ENCODE data around the gene FAM3C. TPM values are rescaled to one million over a fixed set of nuclear protein-coding genes. Genes with fewer than 3 reads are reported as not detected.

Gene FAM3C
- total RNA-seq, 1 donor from 2014 or later: 51.4 TPM

- intact Hi-C loops (cut with DNase I): no loop called here
- H3K27me3 ChIP-seq: no peaks in the 10 kb centered on the region
- no peaks in the 10 kb centered on the region for H3K9me3 ChIP-seq
- H3K4me1 ChIP-seq: no peaks in the 10 kb centered on the region
- H3K4me3 ChIP-seq: no peak overlapping the region
- no peak for TF ChIP-seq CTCF (IDR thresholded peaks at IDR 0.05)
- DNase-seq: no peak
- H3K27ac ChIP-seq: no peak overlapping the region
- ATAC-seq: no peak
- no peaks in the 10 kb centered on the region for H3K36me3 ChIP-seq
Observed at GRCh38 chr7:121305109-121305508, 91.0 kb downstream of the FAM3C start.

- H3K36me3 ChIP-seq: no peaks in the 10 kb centered on the region
- no peak for DNase-seq
- H3K4me3 ChIP-seq: no peak overlapping the region
- no peaks in the 10 kb centered on the region for H3K9me3 ChIP-seq
- no peaks in the 10 kb centered on the region for H3K27me3 ChIP-seq
- intact Hi-C loops (cut with DNase I): no loop called here
- no peaks in the 10 kb centered on the region for H3K4me1 ChIP-seq
- H3K27ac ChIP-seq: no peak overlapping the region
- no peak for ATAC-seq
- no peak for TF ChIP-seq CTCF (IDR thresholded peaks at IDR 0.05)
Observed at GRCh38 chr7:121304102-121304658, 91.9 kb downstream of the FAM3C start.

- no peak for ATAC-seq
Observed at GRCh38 chr7:121303422-121304101, 92.5 kb downstream of the FAM3C start.

GRCh38 chr7:121302214-121302745, 93.8 kb downstream of the FAM3C start:
- Histone ChIP-seq H3K36me3 (no peaks in the 10 kb centered on the region), H3K9me3 (no peaks in the 10 kb centered on the region), H3K4me1 (no peaks in the 10 kb centered on the region), H3K4me3 (no peak overlapping the region), H3K27ac (no peak overlapping the region), H3K27me3 (no peaks in the 10 kb centered on the region)
- no peak for DNase-seq
- TF ChIP-seq CTCF (IDR thresholded peaks at IDR 0.05): no peak
- intact Hi-C loops (cut with DNase I): no loop called here
- no peak for ATAC-seq

More at GRCh38 chr7:121303422-121304101, 92.5 kb downstream of the FAM3C start:
- Histone ChIP-seq H3K36me3 (no peaks in the 10 kb centered on the region), H3K4me3 (no peak overlapping the region), H3K27ac (no peak overlapping the region), H3K27me3 (no peaks in the 10 kb centered on the region), H3K4me1 (no peaks in the 10 kb centered on the region), H3K9me3 (no peaks in the 10 kb centered on the region)
- DNase-seq: no peak
- intact Hi-C loops (cut with DNase I): no loop called here
- no peak for TF ChIP-seq CTCF (IDR thresholded peaks at IDR 0.05)

GRCh38 chr7:121301446-121302213, 94.5 kb downstream of the FAM3C start:
- DNase-seq (no peak), ATAC-seq (no peak)
- TF ChIP-seq CTCF (IDR thresholded peaks at IDR 0.05): no peak
- no peak overlapping the region for H3K4me3 ChIP-seq
- no peaks in the 10 kb centered on the region for H3K9me3 ChIP-seq
- intact Hi-C loops (cut with DNase I): no loop called here
- no peak overlapping the region for H3K27ac ChIP-seq
- H3K36me3 ChIP-seq: no peaks in the 10 kb centered on the region
- H3K4me1 ChIP-seq: no peaks in the 10 kb centered on the region
- H3K27me3 ChIP-seq: no peaks in the 10 kb centered on the region

All from upper lobe of right lung (tissue), 1 donor.